Measurements from ENCODE around the gene CSNK1D.

DNA sequence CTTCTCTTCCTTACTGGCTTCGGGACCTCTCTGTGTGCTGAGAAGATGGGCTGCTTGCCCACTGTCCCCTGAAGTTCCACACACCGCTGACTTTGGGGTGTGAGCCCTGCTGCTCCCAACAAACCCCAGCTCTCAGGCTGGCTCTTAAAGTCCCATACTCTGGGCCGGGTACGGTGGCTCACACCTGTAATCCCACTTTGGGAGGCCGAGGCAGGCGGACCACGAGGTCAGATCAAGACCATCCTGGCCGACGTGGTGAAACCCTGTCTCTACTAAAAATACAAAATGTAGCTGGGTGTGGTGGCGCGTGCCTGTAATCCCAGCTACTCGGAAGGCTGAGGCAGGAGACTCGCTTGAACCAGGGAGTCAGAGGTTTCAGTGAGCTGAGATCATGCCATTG lies 26.7 kb upstream of the CSNK1D start:
- TF ChIP-seq CTCF (IDR thresholded peaks at IDR 0.05), result no peak
- no peak for TF ChIP-seq POLR2A (IDR thresholded peaks at IDR 0.05)
